HEK293 (cell line): ENCODE data around the gene ETF1.
"Not testable (repeated sequence)": the region's sequence is repeated elsewhere in the genome, so short reads cannot be mapped to it uniquely, and the experiment has no call there.

Source experiments
- CTCF ChIA-PET: fragments of 350-600 bp; formaldehyde crosslinking; extraction: SDS; loops from one replicate; lab custom pipeline; 2021; ENCODE audit warnings: antibody characterized with exemption; lab: Yijun Ruan, JAX
- POLR2A ChIA-PET: fragments of 300-600 bp; formaldehyde crosslinking; extraction: SDS; loops from one replicate; lab custom pipeline; 2020; ENCODE audit warnings: antibody characterized with exemption, inconsistent platforms; lab: Yijun Ruan, JAX
- H3K27ac ChIP-seq: fragments of 200-500 bp; sonication (Bioruptor generic); 2 replicates; pipeline ENCODE4 v1.5.1; 2014; ENCODE audit warnings: low read depth, low read length, control low read depth, inconsistent platforms; ENCODE audit errors: extremely low read depth
- H3K36me3 ChIP-seq, 2 experiments: fragments of 200-500 bp in 1 of 2; sonication (Bioruptor generic) in 1 of 2; 1 replicate in 1 of 2; 2 replicates in 1 of 2; pipeline ENCODE4 v1.5.1; 2014 to 2017; ENCODE audit warnings: inconsistent platforms in 2 of 2, low read length in 2 of 2; ENCODE audit not compliant: control insufficient read depth in 2 of 2, insufficient read depth in 1 of 2
- H3K4me1 ChIP-seq: fragments of 200-500 bp; sonication (Bioruptor generic); 2 replicates; pipeline ENCODE4 v1.5.1; 2014; ENCODE audit warnings: mild to moderate bottlenecking, low read length, inconsistent platforms; ENCODE audit not compliant: control insufficient read depth, insufficient read depth
- H3K4me3 ChIP-seq: 2 replicates; pipeline ENCODE4 v1.5.1; 2011; ENCODE audit warnings: low read depth, mild to moderate bottlenecking, control low read depth, low read length, moderate library complexity
- H3K9me3 ChIP-seq: fragments of 200-500 bp; sonication (Bioruptor generic); 2 replicates; pipeline ENCODE4 v1.5.1; 2014; ENCODE audit warnings: low read depth, low read length, inconsistent platforms; ENCODE audit not compliant: control insufficient read depth, insufficient read depth
- OSR2 ChIP-seq: fragments of 450-650 bp; formaldehyde crosslinking; IDR thresholded peaks from 2 replicates; pipeline ENCODE4 v1.5.1; 2016; ENCODE audit warnings: missing biosample characterization, missing genetic modification characterization
- PRDM4 ChIP-seq: fragments of 450-650 bp; formaldehyde crosslinking; IDR thresholded peaks from 2 replicates; pipeline ENCODE4 v1.5.1; 2017; ENCODE audit warnings: missing biosample characterization, missing genetic modification characterization
- SCRT2 ChIP-seq: fragments of 450-650 bp; formaldehyde crosslinking; IDR thresholded peaks from 2 replicates; pipeline ENCODE4 v1.5.1; 2016; ENCODE audit warnings: missing biosample characterization, missing genetic modification characterization
- YY2 ChIP-seq: fragments of 450-650 bp; formaldehyde crosslinking; IDR thresholded peaks from 2 replicates; pipeline ENCODE4 v1.5.1; 2016; ENCODE audit warnings: missing biosample characterization, missing genetic modification characterization
- ZFP37 ChIP-seq: fragments of 450-650 bp; formaldehyde crosslinking; IDR thresholded peaks from 2 replicates; pipeline ENCODE4 v1.5.1; 2016; ENCODE audit warnings: missing biosample characterization, missing genetic modification characterization
- ZFP69B ChIP-seq: fragments of 450-650 bp; formaldehyde crosslinking; IDR thresholded peaks from 2 replicates; pipeline ENCODE4 v1.5.1; 2016; ENCODE audit warnings: missing biosample characterization, missing genetic modification characterization
- ZIC2 ChIP-seq: fragments of 450-650 bp; formaldehyde crosslinking; IDR thresholded peaks from 2 replicates; pipeline ENCODE4 v1.5.1; 2016; ENCODE audit warnings: missing biosample characterization, missing genetic modification characterization
- ZNF121 ChIP-seq: fragments of 450-650 bp; formaldehyde crosslinking; IDR thresholded peaks from 2 replicates; pipeline ENCODE4 v1.5.1; 2016; ENCODE audit warnings: missing biosample characterization, missing genetic modification characterization
- ZNF132 ChIP-seq: fragments of 450-650 bp; formaldehyde crosslinking; IDR thresholded peaks from 2 replicates; pipeline ENCODE4 v1.5.1; 2017; ENCODE audit warnings: missing biosample characterization, missing genetic modification characterization, borderline replicate concordance
- ZNF19 ChIP-seq: fragments of 450-650 bp; formaldehyde crosslinking; IDR thresholded peaks from 2 replicates; pipeline ENCODE4; 2016; ENCODE audit warnings: missing biosample characterization, missing genetic modification characterization, low read depth
- ZNF366 ChIP-seq: fragments of 450-650 bp; formaldehyde crosslinking; conservative IDR thresholded peaks from 2 replicates; pipeline ENCODE4 v1.5.1; 2016; ENCODE audit warnings: missing biosample characterization, missing genetic modification characterization
- ZNF394 ChIP-seq: fragments of 450-650 bp; formaldehyde crosslinking; IDR thresholded peaks from 2 replicates; pipeline ENCODE4 v1.5.1; 2016; ENCODE audit warnings: missing biosample characterization, missing genetic modification characterization, mild to moderate bottlenecking, moderate library complexity, borderline replicate concordance
- ZNF488 ChIP-seq: fragments of 450-650 bp; formaldehyde crosslinking; IDR thresholded peaks from 2 replicates; pipeline ENCODE4 v1.5.1; 2016; ENCODE audit warnings: missing biosample characterization, missing genetic modification characterization
- ZNF510 ChIP-seq: fragments of 450-650 bp; formaldehyde crosslinking; IDR thresholded peaks from 2 replicates; pipeline ENCODE4 v1.5.1; 2018; ENCODE audit warnings: mild to moderate bottlenecking, missing genetic modification characterization, missing biosample characterization; ENCODE audit not compliant: insufficient replicate concordance
- ZNF555 ChIP-seq: fragments of 450-650 bp; formaldehyde crosslinking; conservative IDR thresholded peaks from 2 replicates; pipeline ENCODE4 v1.5.1; 2017; ENCODE audit warnings: missing biosample characterization, mild to moderate bottlenecking, missing genetic modification characterization, inconsistent platforms
- ZNF571 ChIP-seq: fragments of 450-650 bp; formaldehyde crosslinking; IDR thresholded peaks from 2 replicates; pipeline ENCODE4 v1.5.0; 2017; ENCODE audit warnings: missing biosample characterization, missing genetic modification characterization
- ZNF585B ChIP-seq: fragments of 450-650 bp; formaldehyde crosslinking; IDR thresholded peaks from 2 replicates; pipeline ENCODE4 v1.5.1; 2016; ENCODE audit warnings: missing biosample characterization, missing genetic modification characterization
- ZNF600 ChIP-seq: fragments of 450-650 bp; formaldehyde crosslinking; IDR thresholded peaks from 2 replicates; pipeline ENCODE4 v1.5.1; 2016; ENCODE audit warnings: missing biosample characterization, missing genetic modification characterization
- ZSCAN16 ChIP-seq: fragments of 450-650 bp; formaldehyde crosslinking; IDR thresholded peaks from 2 replicates; pipeline ENCODE4 v1.5.1; 2016; ENCODE audit warnings: missing biosample characterization, missing genetic modification characterization

The ETF1 gene

GRCh38 chr5:138508958-138509357, 34.1 kb downstream of the ETF1 start:
- TF ChIP-seq OSR2, result no peak
- no peak for TF ChIP-seq ZNF121
- no peak for TF ChIP-seq ZNF366 (tag by site-specific recombination)
- no peak for TF ChIP-seq ZNF19 (tag by site-specific recombination)
- no peak for TF ChIP-seq ZFP69B (tag by site-specific recombination)
- TF ChIP-seq ZNF555, result no peak
- no peak for TF ChIP-seq ZNF394 (tag by site-specific recombination)
- no peak for TF ChIP-seq ZNF571 (tag by site-specific recombination)
- no peak for TF ChIP-seq ZNF510 (tag by site-specific recombination)
- TF ChIP-seq YY2 (tag by site-specific recombination), result no peak
- Histone ChIP-seq H3K9me3 (no peaks in the 10 kb centered on the region), H3K4me1 (no peaks in the 10 kb centered on the region), H3K27ac (no peak overlapping the region), H3K36me3 (peaks cover 58 to 85% of the 10 kb centered on the region in 2 experiments), H3K4me3 (no peak overlapping the region)
- POLR2A ChIA-PET, result interaction anchor here (0.6 kb wide), 1 partner anchor 57 kb away, joined by 3 read pairs; no protein-coding TSS in a partner anchor
- CTCF ChIA-PET, result interaction anchor here (1.0 to 2.7 kb wide), 3 partner anchors 60 to 330 kb away, joined by 3 to 12 read pairs (median 3); partner anchors contain the start of gene KIF20A

GRCh38 chr5:138507485-138507884, 35.6 kb downstream of the ETF1 start:
- peak; percentile 98 for TF ChIP-seq PRDM4 (tag by site-specific recombination)
- CTCF ChIA-PET, result interaction anchor here (1.1 to 6.3 kb wide), 3 partner anchors 36 to 57 kb away, joined by 3 to 110 read pairs (median 3); partner anchors contain the start of gene EGR1
- H3K36me3 ChIP-seq, result peaks cover 44 to 70% of the 10 kb centered on the region in 2 experiments
- H3K27ac ChIP-seq, H3K4me1 ChIP-seq, H3K4me3 ChIP-seq, H3K9me3 ChIP-seq: not testable (repeated sequence)
- POLR2A ChIA-PET, result interaction anchor here (0.9 kb wide), 1 partner anchor 42 kb away, joined by 9 read pairs; no protein-coding TSS in a partner anchor

GRCh38 chr5:138506370-138507306, 36.4 kb downstream of the ETF1 start:
- peaks cover 36 to 63% of the 10 kb centered on the region in 2 experiments for H3K36me3 ChIP-seq
- no peak overlapping the region for H3K4me3 ChIP-seq
- H3K27ac ChIP-seq, result no peak overlapping the region
- no peaks in the 10 kb centered on the region for H3K9me3 ChIP-seq
- POLR2A ChIA-PET, result interaction anchor here (0.9 kb wide), 1 partner anchor 41 kb away, joined by 9 read pairs; no protein-coding TSS in a partner anchor
- CTCF ChIA-PET, result interaction anchor here (0.5 to 6.3 kb wide), 5 partner anchors 35 to 129 kb away, joined by 3 to 110 read pairs (median 3); partner anchors contain the start of gene EGR1
- TF ChIP-seq ZSCAN16 (tag by site-specific recombination) (peak; percentile 89), ZIC2 (tag by site-specific recombination) (no peak)
- no peaks in the 10 kb centered on the region for H3K4me1 ChIP-seq

GRCh38 chr5:138504799-138505198, 38.2 kb downstream of the ETF1 start:
- H3K27ac ChIP-seq, result no peak overlapping the region
- peaks cover 18 to 45% of the 10 kb centered on the region in 2 experiments for H3K36me3 ChIP-seq
- H3K4me1 ChIP-seq, result no peaks in the 10 kb centered on the region
- ChIA-PET POLR2A (interaction anchor here (0.9 to 2.9 kb wide), 3 partner anchors 39 to 56 kb away, joined by 3 to 25 read pairs (median 4); partner anchors contain the start of gene EGR1), CTCF (interaction anchor here (0.6 to 6.3 kb wide), 16 partner anchors 9 to 325 kb away, joined by 3 to 110 read pairs (median 6); partner anchors contain the start of genes EGR1 and KIF20A)
- TF ChIP-seq ZNF132 (tag by site-specific recombination), result no peak
- no peak for TF ChIP-seq SCRT2 (tag by site-specific recombination)
- no peak for TF ChIP-seq ZNF585B (tag by site-specific recombination)
- TF ChIP-seq ZNF121, result no peak
- no peak for TF ChIP-seq ZNF488 (tag by site-specific recombination)
- TF ChIP-seq ZNF600 (tag by site-specific recombination), result peak; percentile 84
- no peak for TF ChIP-seq ZFP37 (tag by site-specific recombination)
- TF ChIP-seq, all 188 proteins: peak for 1
- Histone ChIP-seq H3K9me3 (no peaks in the 10 kb centered on the region), H3K4me3 (no peak overlapping the region)
